Measurements from ENCODE around the gene DEFB119. TPM values are rescaled to one million over a fixed set of nuclear protein-coding genes. Genes with fewer than 3 reads are reported as not detected.

The DEFB119 gene
- total RNA-seq, 4 donors from 2014 or later = not detected

DNA sequence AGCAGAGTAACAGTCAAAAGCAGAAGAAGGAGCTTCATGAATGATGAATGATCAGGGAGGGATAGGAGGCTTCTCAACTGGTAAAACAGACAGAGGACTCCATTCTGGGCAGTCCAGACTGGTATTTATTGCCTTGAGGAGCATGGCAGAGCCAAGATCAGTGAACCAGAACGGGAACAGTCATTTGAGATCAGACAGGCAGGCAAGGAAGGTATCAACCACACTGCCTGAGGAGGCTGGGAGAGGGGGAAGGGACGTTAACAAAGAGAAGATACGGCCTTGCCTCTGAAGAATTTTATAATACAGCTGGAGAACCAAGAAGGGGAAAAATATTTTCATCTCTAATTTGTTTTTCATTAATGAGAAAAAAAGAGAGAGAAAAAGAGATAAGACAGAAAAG, 15.7 kb upstream of the DEFB119 start, which contains the start of gene DEFB121:
TSS of gene DEFB121 (minus strand) at position 101 of the 400 bp plus-strand sequence. CDS start at position 38, 63 bp downstream.
- TF ChIP-seq, protein P1, sequence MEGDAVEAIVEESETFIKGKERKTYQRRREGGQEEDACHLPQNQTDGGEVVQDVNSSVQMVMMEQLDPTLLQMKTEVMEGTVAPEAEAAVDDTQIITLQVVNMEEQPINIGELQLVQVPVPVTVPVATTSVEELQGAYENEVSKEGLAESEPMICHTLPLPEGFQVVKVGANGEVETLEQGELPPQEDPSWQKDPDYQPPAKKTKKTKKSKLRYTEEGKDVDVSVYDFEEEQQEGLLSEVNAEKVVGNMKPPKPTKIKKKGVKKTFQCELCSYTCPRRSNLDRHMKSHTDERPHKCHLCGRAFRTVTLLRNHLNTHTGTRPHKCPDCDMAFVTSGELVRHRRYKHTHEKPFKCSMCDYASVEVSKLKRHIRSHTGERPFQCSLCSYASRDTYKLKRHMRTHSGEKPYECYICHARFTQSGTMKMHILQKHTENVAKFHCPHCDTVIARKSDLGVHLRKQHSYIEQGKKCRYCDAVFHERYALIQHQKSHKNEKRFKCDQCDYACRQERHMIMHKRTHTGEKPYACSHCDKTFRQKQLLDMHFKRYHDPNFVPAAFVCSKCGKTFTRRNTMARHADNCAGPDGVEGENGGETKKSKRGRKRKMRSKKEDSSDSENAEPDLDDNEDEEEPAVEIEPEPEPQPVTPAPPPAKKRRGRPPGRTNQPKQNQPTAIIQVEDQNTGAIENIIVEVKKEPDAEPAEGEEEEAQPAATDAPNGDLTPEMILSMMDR (IDR thresholded peaks at IDR 0.05; ENCODE audit: low read depth) = no peak

- TF ChIP-seq, protein P1 (IDR thresholded peaks at IDR 0.05; ENCODE audit: low read depth) = no peak
Observed at GRCh38 chr20:31403886-31404285, 13.5 kb upstream of the DEFB119 start.

DNA sequence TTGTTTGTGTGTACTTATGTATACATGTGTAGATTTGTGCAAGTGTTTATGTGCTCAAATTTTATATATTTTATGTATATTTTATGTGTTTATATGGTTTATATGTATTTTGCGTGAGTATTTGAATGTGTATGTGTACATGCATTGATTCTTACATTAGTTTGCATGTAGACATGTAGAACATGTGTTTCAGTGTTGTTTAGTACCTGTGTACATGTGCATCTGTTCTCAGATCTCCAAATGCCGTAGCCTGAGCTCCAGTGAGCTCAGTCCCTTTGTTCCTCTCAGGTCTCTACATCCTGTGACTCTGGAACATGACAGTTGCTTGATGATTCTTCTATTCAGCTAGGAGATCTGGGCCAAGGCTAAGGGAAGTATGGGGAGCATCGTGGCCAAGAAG, 4.5 kb upstream of the DEFB119 start:
- TF ChIP-seq, protein P1 (IDR thresholded peaks at IDR 0.05; ENCODE audit: low read depth) = no peak

GRCh38 chr20:31392836-31393235, 2.4 kb upstream of the DEFB119 start:
- TF ChIP-seq, protein P1 (IDR thresholded peaks at IDR 0.05; ENCODE audit: low read depth) = no peak

DNA sequence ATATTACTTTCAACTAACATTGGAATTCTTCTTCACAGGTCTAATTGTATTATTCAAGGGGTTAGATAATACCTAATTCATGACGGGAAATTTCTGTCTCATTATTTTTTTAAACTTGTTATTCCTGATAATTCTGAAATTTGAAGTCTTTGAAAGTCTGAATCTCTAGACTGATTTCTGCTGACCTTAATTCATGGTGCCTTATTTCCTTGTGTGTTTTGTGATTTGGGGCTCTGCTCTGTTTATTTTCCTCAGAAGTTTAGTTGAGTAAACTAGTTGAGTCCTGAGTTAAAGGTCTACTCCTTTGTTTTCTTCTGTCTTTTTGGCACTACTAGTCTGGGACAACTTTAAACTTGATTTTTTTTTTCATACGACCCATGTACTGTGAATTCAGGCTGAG, 16.0 kb downstream of the DEFB119 start:
- TF ChIP-seq, protein P1 (IDR thresholded peaks at IDR 0.05; ENCODE audit: low read depth) = no peak

DNA sequence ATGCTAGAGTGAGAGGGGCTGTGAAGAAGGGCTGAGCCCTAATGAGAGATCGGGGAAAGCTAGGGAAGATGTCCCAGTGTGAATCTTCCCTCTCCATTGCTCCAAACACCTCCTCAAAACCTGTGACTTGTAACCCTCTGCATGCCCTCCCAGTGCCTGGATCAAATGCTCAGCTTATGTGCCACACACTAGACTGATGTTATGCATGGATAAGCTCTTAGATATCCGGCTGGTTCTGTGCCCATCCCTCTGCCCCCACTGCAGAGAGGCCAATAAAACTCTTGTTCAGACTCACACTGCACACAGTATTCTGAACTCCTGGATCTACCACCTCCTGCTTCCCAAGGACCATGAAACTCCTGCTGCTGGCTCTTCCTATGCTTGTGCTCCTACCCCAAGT, 22.1 kb downstream of the DEFB119 start, which contains the start of gene DEFB118:
TSS of gene DEFB118 (plus strand) at position 301 of the 400 bp plus-strand sequence. CDS start at position 351, 50 bp downstream.
- TF ChIP-seq, protein P1 (IDR thresholded peaks at IDR 0.05; ENCODE audit: low read depth) = no peak

DNA sequence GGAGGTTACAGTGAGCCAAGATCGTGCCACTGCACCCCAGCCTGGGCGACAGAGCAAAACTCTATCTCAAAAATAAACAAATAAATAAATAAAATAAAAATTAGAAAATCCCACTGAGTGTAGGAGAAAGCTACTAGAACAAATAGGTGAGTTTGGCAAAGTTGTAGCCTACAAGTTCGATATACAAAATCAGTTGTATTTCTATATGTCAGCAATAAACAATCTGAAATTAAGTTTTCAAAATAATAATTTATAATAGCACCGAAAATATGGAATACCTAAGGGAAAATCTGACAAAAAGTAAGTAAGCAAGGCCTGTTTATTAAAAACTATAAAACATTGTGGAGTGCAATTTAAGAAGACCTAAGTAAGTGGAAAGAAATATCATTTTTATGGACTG, 27.1 kb downstream of the DEFB119 start:
- TF ChIP-seq, protein P1 (IDR thresholded peaks at IDR 0.05; ENCODE audit: low read depth) = no peak

Data from subcutaneous adipose tissue (tissue), 4 donors.